ENCODE measurements around the gene CARF.

DNA sequence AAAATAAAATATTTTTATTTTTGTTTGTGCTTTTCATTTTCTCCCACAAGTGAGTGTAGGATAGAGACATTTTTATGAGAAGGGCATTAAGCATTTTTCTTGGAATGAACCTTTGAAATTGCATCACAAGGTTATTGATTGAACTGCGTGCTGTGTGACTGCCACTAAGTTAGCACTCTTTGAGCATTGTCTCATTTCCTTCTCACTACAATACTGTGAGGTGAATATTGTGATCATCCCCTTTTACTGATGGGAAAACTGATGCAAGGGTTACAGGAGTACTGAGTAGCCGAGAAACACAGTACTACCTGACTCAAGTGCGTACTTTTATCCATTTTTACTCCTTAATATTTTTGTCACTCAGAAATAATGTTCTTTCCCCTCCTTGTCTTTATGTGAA is 104.6 kb downstream of the CARF start:
- TF ChIP-seq EP300 (IDR thresholded peaks at IDR 0.05) (no peak), POLR2A (IDR thresholded peaks at IDR 0.05) (no peak)
- TF ChIP-seq, protein P1, sequence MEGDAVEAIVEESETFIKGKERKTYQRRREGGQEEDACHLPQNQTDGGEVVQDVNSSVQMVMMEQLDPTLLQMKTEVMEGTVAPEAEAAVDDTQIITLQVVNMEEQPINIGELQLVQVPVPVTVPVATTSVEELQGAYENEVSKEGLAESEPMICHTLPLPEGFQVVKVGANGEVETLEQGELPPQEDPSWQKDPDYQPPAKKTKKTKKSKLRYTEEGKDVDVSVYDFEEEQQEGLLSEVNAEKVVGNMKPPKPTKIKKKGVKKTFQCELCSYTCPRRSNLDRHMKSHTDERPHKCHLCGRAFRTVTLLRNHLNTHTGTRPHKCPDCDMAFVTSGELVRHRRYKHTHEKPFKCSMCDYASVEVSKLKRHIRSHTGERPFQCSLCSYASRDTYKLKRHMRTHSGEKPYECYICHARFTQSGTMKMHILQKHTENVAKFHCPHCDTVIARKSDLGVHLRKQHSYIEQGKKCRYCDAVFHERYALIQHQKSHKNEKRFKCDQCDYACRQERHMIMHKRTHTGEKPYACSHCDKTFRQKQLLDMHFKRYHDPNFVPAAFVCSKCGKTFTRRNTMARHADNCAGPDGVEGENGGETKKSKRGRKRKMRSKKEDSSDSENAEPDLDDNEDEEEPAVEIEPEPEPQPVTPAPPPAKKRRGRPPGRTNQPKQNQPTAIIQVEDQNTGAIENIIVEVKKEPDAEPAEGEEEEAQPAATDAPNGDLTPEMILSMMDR (IDR thresholded peaks at IDR 0.05): no peak
